Neural progenitor cell (in vitro differentiated cells): Measurements from ENCODE around the gene KLHDC3. TPM values are rescaled to one million over a fixed set of nuclear protein-coding genes. Genes with fewer than 3 reads are reported as not detected.
A peak's percentile ranks its signal among the peaks of the same experiment; 100 is the strongest.

Experiments used
- DNase-seq: peaks from one replicate; pipeline ENCODE4 v3.0.0-alpha.2; 2016; ENCODE audit warnings: low spot score
- H2AFZ ChIP-seq: fragments of 200-600 bp; sonication (generic); replicated peaks from 2 replicates; pipeline ENCODE4 v1.6.1; 2016; ENCODE audit warnings: antibody characterized with exemption
- H3F3A ChIP-seq: fragments of 200-600 bp; sonication (generic); 2 replicates; pipeline ENCODE4 v1.6.1; 2016; ENCODE audit warnings: antibody characterized with exemption, low read depth
- H3K27ac ChIP-seq: fragments of 200-600 bp; sonication (generic); 2 replicates; pipeline ENCODE4 v1.5.1; 2016; ENCODE audit warnings: mild to moderate bottlenecking
- H3K27me3 ChIP-seq: fragments of 200-600 bp; sonication (generic); 2 replicates; pipeline ENCODE4 v1.6.1; 2016; ENCODE audit warnings: mild to moderate bottlenecking, moderate library complexity
- H3K36me3 ChIP-seq: fragments of 200-600 bp; sonication (generic); 2 replicates; pipeline ENCODE4 v1.5.1; 2016
- H3K4me1 ChIP-seq: fragments of 200-600 bp; sonication (generic); 2 replicates; pipeline ENCODE4 v1.6.1; 2016; ENCODE audit warnings: mixed run types
- H3K4me2 ChIP-seq: fragments of 200-600 bp; sonication (generic); 2 replicates; pipeline ENCODE4 v1.6.1; 2016
- H3K4me3 ChIP-seq: fragments of 200-600 bp; sonication (generic); 2 replicates; pipeline ENCODE4 v1.5.1; 2016
- H3K79me2 ChIP-seq: fragments of 200-600 bp; sonication (generic); 2 replicates; pipeline ENCODE4 v1.6.1; 2016; ENCODE audit warnings: low read depth
- H3K9ac ChIP-seq: fragments of 200-600 bp; sonication (generic); 2 replicates; pipeline ENCODE4 v1.6.1; 2016
- H3K9me3 ChIP-seq: fragments of 200-600 bp; sonication (generic); 2 replicates; pipeline ENCODE4 v1.5.1; 2016; ENCODE audit warnings: low read depth
- H4K20me1 ChIP-seq: fragments of 200-600 bp; sonication (generic); 2 replicates; pipeline ENCODE4 v1.6.1; 2016; ENCODE audit warnings: low read depth
- H3K27ac Mint-ChIP-seq: 3 replicates; pipeline ENCODE4 v1.8.0; 2021; ENCODE audit warnings: mixed read lengths
- H3K27me3 Mint-ChIP-seq: 2 replicates; pipeline ENCODE4 v1.8.0; 2022; ENCODE audit warnings: low read depth, mild to moderate bottlenecking, inconsistent platforms, moderate library complexity, mixed read lengths; ENCODE audit not compliant: insufficient read depth
- H3K36me3 Mint-ChIP-seq: 3 replicates; pipeline ENCODE4 v1.8.0; 2021; ENCODE audit warnings: mixed read lengths
- H3K4me1 Mint-ChIP-seq: 3 replicates; pipeline ENCODE4 v1.8.0; 2021; ENCODE audit warnings: mixed read lengths
- H3K4me3 Mint-ChIP-seq: 3 replicates; pipeline ENCODE4 v1.8.0; 2021; ENCODE audit warnings: mild to moderate bottlenecking, moderate library complexity, mixed read lengths
- H3K9me3 Mint-ChIP-seq: 3 replicates; pipeline ENCODE4 v1.8.0; 2020; ENCODE audit warnings: mixed read lengths
- CTCF ChIP-seq: fragments of 200-600 bp; sonication (generic); IDR thresholded peaks from 2 replicates; pipeline ENCODE4 v1.5.1; 2017; ENCODE audit warnings: antibody characterized with exemption, mild to moderate bottlenecking
- EZH2 ChIP-seq: fragments of 200-600 bp; sonication (generic); IDR thresholded peaks from 2 replicates; pipeline ENCODE4 v1.6.1; 2017; ENCODE audit warnings: antibody characterized with exemption, mild to moderate bottlenecking, moderate library complexity
- EZH2phosphoT487 ChIP-seq: fragments of 200-600 bp; sonication (generic); IDR thresholded peaks from 2 replicates; pipeline ENCODE4 v1.6.1; 2017; ENCODE audit warnings: antibody characterized with exemption
- total RNA-seq: library from RNA; depleted of rRNA; stranded (reverse); fragments of >200 nt; gene quantifications from 2 replicates; pipeline ENCODE4 v1.2.3, GENCODE V29; 2015; ENCODE audit warnings: low replicate concordance

The KLHDC3 gene
- total RNA-seq, 1 donor from 2014 or later: 122 TPM

GRCh38 chr6:43058531-43058930 lies 44.5 kb downstream of the KLHDC3 start:
- Mint-ChIP-seq H3K36me3 (peaks cover 9% of the 10 kb centered on the region), H3K4me1 (peaks cover 35% of the 10 kb centered on the region), H3K9me3 (no peaks in the 10 kb centered on the region), H3K4me3 (peak overlapping the region; percentile 97), H3K27me3 (peaks cover 2% of the 10 kb centered on the region), H3K27ac (no peak overlapping the region)
- peaks cover 15% of the 10 kb centered on the region for H3K4me1 ChIP-seq
- H3K27ac ChIP-seq: no peak overlapping the region
- peak overlapping the region; percentile 98 for H3K4me3 ChIP-seq
- no peaks in the 10 kb centered on the region for H3K36me3 ChIP-seq
- DNase-seq: no peak
- peaks cover 27% of the 10 kb centered on the region for H3K79me2 ChIP-seq
- H3K4me2 ChIP-seq: peak overlapping the region; percentile 100
- H3K27me3 ChIP-seq: no peaks in the 10 kb centered on the region
- TF ChIP-seq EZH2phosphoT487: no peak
- no peak for TF ChIP-seq EZH2
- TF ChIP-seq CTCF: no peak
- H4K20me1 ChIP-seq: no peaks in the 10 kb centered on the region
- no peaks in the 10 kb centered on the region for H3K9me3 ChIP-seq
- H3F3A ChIP-seq: peaks cover 21% of the 10 kb centered on the region
- H3K9ac ChIP-seq: peak overlapping the region; percentile 88
- no peak overlapping the region for H2AFZ ChIP-seq

GRCh38 chr6:43059168-43060033 lies 45.4 kb downstream of the KLHDC3 start, which contains the start of the genes KLC4 and MRPL2:
Gene KLC4, plus strand, starts transcription at chr6:43059631. Its CDS starts 1,705 bp downstream, at chr6:43061336.
Gene MRPL2, minus strand, starts transcription at chr6:43059434. Its CDS starts 53 bp downstream, at chr6:43059381.
- peaks cover 27% of the 10 kb centered on the region for H3K79me2 ChIP-seq
- peaks cover 14% of the 10 kb centered on the region for H3F3A ChIP-seq
- peak within 1 kb of the TSS; percentile 100 for H3K4me2 ChIP-seq
- peak within 1 kb of the TSS; percentile 95 for H2AFZ ChIP-seq
- peaks cover 2% of the 10 kb centered on the region for H3K27me3 Mint-ChIP-seq
- no peak within 1 kb of the TSS for H3K27ac ChIP-seq
- H3K9me3 Mint-ChIP-seq: no peaks in the 10 kb centered on the region
- H3K36me3 Mint-ChIP-seq: peaks cover 9% of the 10 kb centered on the region
- H3K4me1 Mint-ChIP-seq: peaks cover 29% of the 10 kb centered on the region
- DNase-seq: peak; percentile 99
- H3K4me1 ChIP-seq: peaks cover 15% of the 10 kb centered on the region
- H3K9me3 ChIP-seq: no peaks in the 10 kb centered on the region
- TF ChIP-seq CTCF (no peak), EZH2 (no peak), EZH2phosphoT487 (no peak)
- no peaks in the 10 kb centered on the region for H3K36me3 ChIP-seq
- H3K9ac ChIP-seq: peak within 1 kb of the TSS; percentile 88
- H3K27ac Mint-ChIP-seq: peak within 1 kb of the TSS; percentile 100
- H3K4me3 Mint-ChIP-seq: peak within 1 kb of the TSS; percentile 97
- peak within 1 kb of the TSS; percentile 98 for H3K4me3 ChIP-seq
- no peaks in the 10 kb centered on the region for H4K20me1 ChIP-seq
- H3K27me3 ChIP-seq: no peaks in the 10 kb centered on the region

GRCh38 chr6:43060034-43060754 lies 46.1 kb downstream of the KLHDC3 start:
- Histone ChIP-seq H3K9ac (peak overlapping the region; percentile 67), H3F3A (peaks cover 10% of the 10 kb centered on the region), H3K36me3 (no peaks in the 10 kb centered on the region), H3K79me2 (peaks cover 27% of the 10 kb centered on the region), H3K9me3 (no peaks in the 10 kb centered on the region), H3K27ac (no peak overlapping the region), H2AFZ (peak overlapping the region; percentile 95), H3K27me3 (no peaks in the 10 kb centered on the region), H3K4me3 (peak overlapping the region; percentile 98), H3K4me1 (peaks cover 15% of the 10 kb centered on the region), H4K20me1 (no peaks in the 10 kb centered on the region), H3K4me2 (peak overlapping the region; percentile 96)
- H3K4me1 Mint-ChIP-seq: peaks cover 29% of the 10 kb centered on the region
- no peak for DNase-seq
- TF ChIP-seq CTCF (no peak), EZH2phosphoT487 (no peak), EZH2 (no peak)
- H3K27ac Mint-ChIP-seq: peak overlapping the region; percentile 100
- H3K4me3 Mint-ChIP-seq: peak overlapping the region; percentile 97
- peaks cover 2% of the 10 kb centered on the region for H3K27me3 Mint-ChIP-seq
- peaks cover 14% of the 10 kb centered on the region for H3K36me3 Mint-ChIP-seq
- no peaks in the 10 kb centered on the region for H3K9me3 Mint-ChIP-seq
